Measurements from ENCODE around the gene TMEM144.

- no peak for TF ChIP-seq POLR2A (IDR thresholded peaks at IDR 0.05)
- TF ChIP-seq, protein P1, sequence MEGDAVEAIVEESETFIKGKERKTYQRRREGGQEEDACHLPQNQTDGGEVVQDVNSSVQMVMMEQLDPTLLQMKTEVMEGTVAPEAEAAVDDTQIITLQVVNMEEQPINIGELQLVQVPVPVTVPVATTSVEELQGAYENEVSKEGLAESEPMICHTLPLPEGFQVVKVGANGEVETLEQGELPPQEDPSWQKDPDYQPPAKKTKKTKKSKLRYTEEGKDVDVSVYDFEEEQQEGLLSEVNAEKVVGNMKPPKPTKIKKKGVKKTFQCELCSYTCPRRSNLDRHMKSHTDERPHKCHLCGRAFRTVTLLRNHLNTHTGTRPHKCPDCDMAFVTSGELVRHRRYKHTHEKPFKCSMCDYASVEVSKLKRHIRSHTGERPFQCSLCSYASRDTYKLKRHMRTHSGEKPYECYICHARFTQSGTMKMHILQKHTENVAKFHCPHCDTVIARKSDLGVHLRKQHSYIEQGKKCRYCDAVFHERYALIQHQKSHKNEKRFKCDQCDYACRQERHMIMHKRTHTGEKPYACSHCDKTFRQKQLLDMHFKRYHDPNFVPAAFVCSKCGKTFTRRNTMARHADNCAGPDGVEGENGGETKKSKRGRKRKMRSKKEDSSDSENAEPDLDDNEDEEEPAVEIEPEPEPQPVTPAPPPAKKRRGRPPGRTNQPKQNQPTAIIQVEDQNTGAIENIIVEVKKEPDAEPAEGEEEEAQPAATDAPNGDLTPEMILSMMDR (IDR thresholded peaks at IDR 0.05 in 4 of 5, conservative IDR thresholded peaks at IDR 0.05 in 1 of 5): no peak
These were observed 33.5 kb upstream of the TMEM144 start for GRCh38 chr4:158176776-158177175.

All from gastrocnemius medialis (tissue), 4 donors.